GM12878 (cell line): Measurements from ENCODE around the gene MFAP3L. TPM values are rescaled to one million over a fixed set of nuclear protein-coding genes. Genes with fewer than 3 reads are reported as not detected.

Experiments
- polyA plus RNA-seq, 11 experiments: library from polyadenylated mRNA; depleted of rRNA in 4 of 11; unstranded in 6 of 11; stranded (reverse) in 5 of 11; fragments of >200 nt; fragmentation: Nextera tagmentation in 4 of 11; fragmentation: Illumina TruSeq in 1 of 11; extraction: Ambion mirVana in 4 of 11; extraction: Trizol in 1 of 11; gene quantifications; 1 replicate in 1 of 11; 2 replicates in 10 of 11; pipeline versions ENCODE4 v1.2.1 to v1.2.3, GENCODE V29; 2011 to 2016; ENCODE audit warnings: inconsistent platforms in 2 of 11, missing spikeins in 2 of 11, low read depth in 1 of 11
- total RNA-seq, 4 experiments: library from RNA; depleted of rRNA in 3 of 4; stranded (reverse); fragments of >200 nt in 3 of 4; fragmentation: Illumina TruSeq in 1 of 4; extraction: Trizol in 1 of 4; gene quantifications; 2 replicates each; pipeline versions ENCODE4 v1.2.1 to v1.2.3, GENCODE V29; 2013 to 2021

MFAP3L gene
- total and polyA plus RNA-seq, 10 of the 15 experiments (the other 5 are each of a cell fraction or from before 2014, with no cell fraction given) = 0.10 to 3.0 TPM; not detected in 8

Other genes with a start within 250 kb of the MFAP3L start
- gene AADAT, start 63.6 kb upstream of the MFAP3L start, total RNA-seq (2014; rRNA removed) = not detected in 2 replicates
- not detected in 2 replicates for gene AADAT, start 63.6 kb upstream of the MFAP3L start, total RNA-seq (2014; rRNA removed; fragmentation: Illumina TruSeq; extraction: Trizol)
- not detected in 2 replicates for gene AADAT, start 63.6 kb upstream of the MFAP3L start, total RNA-seq (2021)
- 0.16 TPM in 1 of 2 replicates, not detected in the other for gene AADAT, start 63.6 kb upstream of the MFAP3L start, polyA plus RNA-seq (2011; rRNA removed)
- not detected in 2 replicates for gene AADAT, start 63.6 kb upstream of the MFAP3L start, polyA plus RNA-seq (2014; fragmentation: Illumina TruSeq; extraction: Trizol)
- not detected for gene AADAT, start 63.6 kb upstream of the MFAP3L start, polyA plus RNA-seq (2014; fragmentation: Nextera tagmentation; extraction: Ambion mirVana)
- not detected in 2 replicates for gene AADAT, start 63.6 kb upstream of the MFAP3L start, polyA plus RNA-seq (2014; rRNA removed)
- not detected for gene AADAT, start 63.6 kb upstream of the MFAP3L start, polyA plus RNA-seq (2016; fragmentation: Nextera tagmentation; extraction: Ambion mirVana)